Glutamatergic neuron (in vitro differentiated cells): ENCODE results near the gene GMDS. TPM values are rescaled to one million over a fixed set of nuclear protein-coding genes. Genes with fewer than 3 reads are reported as not detected.

Source experiments
- DNase-seq: peaks from one replicate; pipeline ENCODE4 v3.0.0; 2022
- H3K27ac Mint-ChIP-seq: one replicate; pipeline ENCODE4 v1.8.0; 2020; ENCODE audit warnings: mild to moderate bottlenecking, mixed read lengths, inconsistent platforms; ENCODE audit not compliant: unreplicated experiment
- H3K27me3 Mint-ChIP-seq: one replicate; pipeline ENCODE4 v1.8.0; 2020; ENCODE audit warnings: mild to moderate bottlenecking, moderate library complexity, mixed read lengths, inconsistent platforms; ENCODE audit not compliant: unreplicated experiment
- H3K36me3 Mint-ChIP-seq: one replicate; pipeline ENCODE4 v1.8.0; 2020; ENCODE audit warnings: mild to moderate bottlenecking, mixed read lengths, inconsistent platforms; ENCODE audit not compliant: unreplicated experiment
- H3K4me1 Mint-ChIP-seq: one replicate; pipeline ENCODE4 v1.8.0; 2020; ENCODE audit warnings: mild to moderate bottlenecking, low read depth, mixed read lengths, inconsistent platforms; ENCODE audit not compliant: unreplicated experiment
- H3K4me3 Mint-ChIP-seq: one replicate; pipeline ENCODE4 v1.8.0; 2020; ENCODE audit warnings: mild to moderate bottlenecking, mixed read lengths, inconsistent platforms; ENCODE audit not compliant: unreplicated experiment
- H3K9me3 Mint-ChIP-seq: one replicate; pipeline ENCODE4 v1.8.0; 2020; ENCODE audit warnings: mild to moderate bottlenecking, moderate library complexity, mixed read lengths, inconsistent platforms; ENCODE audit not compliant: unreplicated experiment
- total RNA-seq: library from RNA; stranded (reverse); fragmentation: NEBNext Ultra II Directional; extraction: Animal tissue kit (Norgen Biotek cat#: 25700); gene quantifications from one replicate; pipeline ENCODE4 v1.2.1, GENCODE V29; 2021; ENCODE audit not compliant: unreplicated experiment
- TF ChIP-seq, protein P1 (sequence below): fragments of 200-600 bp; sonication (generic); IDR thresholded peaks from one replicate; pipeline ENCODE4 v1.5.0; 2021; ENCODE audit not compliant: partially characterized antibody, unreplicated experiment

The GMDS gene
- total RNA-seq, 1 donor from 2014 or later = 8.9 TPM

- Mint-ChIP-seq H3K36me3 (no peaks in the 10 kb centered on the region), H3K4me3 (no peak overlapping the region), H3K9me3 (no peaks in the 10 kb centered on the region), H3K27me3 (no peaks in the 10 kb centered on the region), H3K4me1 (no peaks in the 10 kb centered on the region), H3K27ac (no peak overlapping the region)
- no peak for DNase-seq
- TF ChIP-seq, protein P1, sequence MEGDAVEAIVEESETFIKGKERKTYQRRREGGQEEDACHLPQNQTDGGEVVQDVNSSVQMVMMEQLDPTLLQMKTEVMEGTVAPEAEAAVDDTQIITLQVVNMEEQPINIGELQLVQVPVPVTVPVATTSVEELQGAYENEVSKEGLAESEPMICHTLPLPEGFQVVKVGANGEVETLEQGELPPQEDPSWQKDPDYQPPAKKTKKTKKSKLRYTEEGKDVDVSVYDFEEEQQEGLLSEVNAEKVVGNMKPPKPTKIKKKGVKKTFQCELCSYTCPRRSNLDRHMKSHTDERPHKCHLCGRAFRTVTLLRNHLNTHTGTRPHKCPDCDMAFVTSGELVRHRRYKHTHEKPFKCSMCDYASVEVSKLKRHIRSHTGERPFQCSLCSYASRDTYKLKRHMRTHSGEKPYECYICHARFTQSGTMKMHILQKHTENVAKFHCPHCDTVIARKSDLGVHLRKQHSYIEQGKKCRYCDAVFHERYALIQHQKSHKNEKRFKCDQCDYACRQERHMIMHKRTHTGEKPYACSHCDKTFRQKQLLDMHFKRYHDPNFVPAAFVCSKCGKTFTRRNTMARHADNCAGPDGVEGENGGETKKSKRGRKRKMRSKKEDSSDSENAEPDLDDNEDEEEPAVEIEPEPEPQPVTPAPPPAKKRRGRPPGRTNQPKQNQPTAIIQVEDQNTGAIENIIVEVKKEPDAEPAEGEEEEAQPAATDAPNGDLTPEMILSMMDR = no peak
These were observed 312.1 kb downstream of the GMDS start for GRCh38 chr6:1933292-1933691.

DNA sequence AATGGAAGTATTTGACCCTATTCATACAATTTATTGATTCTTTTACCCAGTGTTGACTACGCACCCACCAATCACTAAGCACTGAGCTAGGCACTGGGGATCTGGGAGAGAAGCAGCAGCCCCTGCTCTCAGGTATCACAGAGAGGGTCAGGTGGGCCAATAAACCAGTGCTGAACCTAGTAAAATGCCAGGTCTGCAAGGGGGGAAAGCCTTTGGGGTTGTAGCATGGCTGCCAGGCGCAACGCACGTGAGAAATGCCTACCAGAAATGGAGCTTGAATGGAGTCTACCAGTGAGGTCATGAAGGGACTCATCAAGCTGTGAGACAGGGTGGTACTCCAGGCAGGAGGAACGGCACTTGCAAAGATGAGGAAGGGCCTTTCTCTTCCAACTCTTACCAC, 313.6 kb downstream of the GMDS start:
- Mint-ChIP-seq H3K9me3 (no peaks in the 10 kb centered on the region), H3K27ac (no peak overlapping the region), H3K36me3 (no peaks in the 10 kb centered on the region), H3K4me3 (no peak overlapping the region), H3K27me3 (no peaks in the 10 kb centered on the region), H3K4me1 (no peaks in the 10 kb centered on the region)
- TF ChIP-seq, protein P1 = no peak
- DNase-seq = no peak

GRCh38 chr6:1930356-1930755, 315.0 kb downstream of the GMDS start:
- Mint-ChIP-seq H3K27ac (no peak overlapping the region), H3K4me3 (no peak overlapping the region), H3K27me3 (no peaks in the 10 kb centered on the region), H3K4me1 (no peaks in the 10 kb centered on the region), H3K36me3 (no peaks in the 10 kb centered on the region), H3K9me3 (no peaks in the 10 kb centered on the region)
- TF ChIP-seq, protein P1 = no peak
- no peak for DNase-seq

GRCh38 chr6:1929931-1930330, 315.5 kb downstream of the GMDS start:
- no peaks in the 10 kb centered on the region for H3K4me1 Mint-ChIP-seq
- H3K4me3 Mint-ChIP-seq = no peak overlapping the region
- H3K27ac Mint-ChIP-seq = no peak overlapping the region
- no peaks in the 10 kb centered on the region for H3K9me3 Mint-ChIP-seq
- no peaks in the 10 kb centered on the region for H3K36me3 Mint-ChIP-seq
- TF ChIP-seq, protein P1 = no peak
- DNase-seq = no peak
- no peaks in the 10 kb centered on the region for H3K27me3 Mint-ChIP-seq

DNA sequence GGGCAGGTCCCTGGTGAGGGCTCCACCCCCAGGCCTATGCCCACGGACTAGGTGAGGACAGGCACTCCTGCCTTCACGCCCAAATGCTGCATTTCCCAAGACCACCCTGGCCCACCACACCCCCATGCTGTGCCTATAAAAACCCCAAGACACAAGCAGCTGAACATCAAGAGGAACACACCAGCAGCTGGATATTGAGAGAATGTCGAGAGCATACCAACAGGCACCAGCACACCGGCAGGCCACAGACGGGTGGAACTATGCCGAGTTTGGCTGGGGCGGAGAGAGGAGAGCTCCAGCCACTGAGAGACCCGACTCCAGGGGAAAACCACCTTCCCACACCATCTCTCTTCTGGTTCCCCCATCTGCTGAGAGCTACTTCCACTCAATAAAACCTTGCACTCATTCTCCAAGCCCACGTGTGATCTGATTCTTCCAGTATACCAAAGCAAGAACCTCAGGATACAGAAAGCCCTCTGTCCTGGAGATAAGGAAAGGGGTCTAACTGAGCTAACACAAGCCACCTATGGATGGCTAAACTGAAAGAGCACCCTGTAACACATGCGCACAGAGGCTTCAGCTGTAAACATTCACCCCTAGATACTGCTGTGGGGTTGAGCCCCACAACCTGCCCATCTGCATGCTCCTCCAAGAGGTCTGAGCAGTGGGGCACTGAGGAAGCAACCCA, 319.5 kb downstream of the GMDS start:
- Mint-ChIP-seq H3K27ac (no peak overlapping the region), H3K4me1 (peaks cover 5% of the 10 kb centered on the region), H3K9me3 (peaks cover 8% of the 10 kb centered on the region), H3K36me3 (no peaks in the 10 kb centered on the region), H3K4me3 (no peak overlapping the region), H3K27me3 (no peaks in the 10 kb centered on the region)
- DNase-seq = no peak
- TF ChIP-seq, protein P1 = no peak
